Measurements from ENCODE around the gene TSPAN4. TPM values are rescaled to one million over a fixed set of nuclear protein-coding genes. Genes with fewer than 3 reads are reported as not detected.

Gene TSPAN4
- polyA plus RNA-seq, 1 donor = 27.8 TPM

- Histone ChIP-seq H3K4me3 (ENCODE audit: low read length) (peak overlapping the region; percentile 58), H3K36me3 (ENCODE audit: control insufficient read depth, insufficient read depth, low read length) (peaks cover 43% of the 10 kb centered on the region), H3K4me1 (ENCODE audit: control insufficient read depth, insufficient read depth, low read length) (peaks cover 30% of the 10 kb centered on the region), H3K27me3 (ENCODE audit: control insufficient read depth, insufficient read depth, low read length) (no peaks in the 10 kb centered on the region), H3K9me3 (ENCODE audit: control insufficient read depth, low read depth, low read length) (peaks cover 3% of the 10 kb centered on the region), H3K27ac (ENCODE audit: low read length) (peak overlapping the region; percentile 83)
- DNase-seq = peak in 1 of 2 donors; percentile 88
- WGBS (ENCODE audit: insufficient coverage, low lambda C conversion rate) = no CpG with 5 or more reads among the region's 57 CpGs
These were observed 45.2 kb upstream of the TSPAN4 start for GRCh38 chr11:797296-798092.

GRCh38 chr11:798093-798713, 44.4 kb upstream of the TSPAN4 start, which contains the start of gene SLC25A22:
SLC25A22 (minus strand) TSS chr11:798281; CDS start chr11:795006, 3,275 bp downstream.
- Histone ChIP-seq H3K4me3 (ENCODE audit: low read length) (peak within 1 kb of the TSS; percentile 58), H3K27ac (ENCODE audit: low read length) (peak within 1 kb of the TSS; percentile 83), H3K36me3 (ENCODE audit: control insufficient read depth, insufficient read depth, low read length) (peaks cover 45% of the 10 kb centered on the region), H3K27me3 (ENCODE audit: control insufficient read depth, insufficient read depth, low read length) (no peaks in the 10 kb centered on the region), H3K4me1 (ENCODE audit: control insufficient read depth, insufficient read depth, low read length) (peaks cover 30% of the 10 kb centered on the region), H3K9me3 (ENCODE audit: control insufficient read depth, low read depth, low read length) (peaks cover 3% of the 10 kb centered on the region)
- peak; percentile 78 to 84 for DNase-seq
- WGBS (ENCODE audit: insufficient coverage, low lambda C conversion rate) = no CpG with 5 or more reads among the region's 69 CpGs

- H3K27ac ChIP-seq (ENCODE audit: low read length) = no peak overlapping the region
- DNase-seq = no peak
- peaks cover 34% of the 10 kb centered on the region for H3K36me3 ChIP-seq (ENCODE audit: control insufficient read depth, insufficient read depth, low read length)
- H3K9me3 ChIP-seq (ENCODE audit: control insufficient read depth, low read depth, low read length) = peaks cover 3% of the 10 kb centered on the region
- no CpG with 5 or more reads among the region's 32 CpGs for WGBS (ENCODE audit: insufficient coverage, low lambda C conversion rate)
- no peak overlapping the region for H3K4me3 ChIP-seq (ENCODE audit: low read length)
- H3K4me1 ChIP-seq (ENCODE audit: control insufficient read depth, insufficient read depth, low read length) = peaks cover 41% of the 10 kb centered on the region
- H3K27me3 ChIP-seq (ENCODE audit: control insufficient read depth, insufficient read depth, low read length) = no peaks in the 10 kb centered on the region
These were observed 42.9 kb upstream of the TSPAN4 start for GRCh38 chr11:799641-800316.

- Histone ChIP-seq H3K4me3 (ENCODE audit: low read length) (no peak overlapping the region), H3K27ac (ENCODE audit: low read length) (no peak overlapping the region), H3K27me3 (ENCODE audit: control insufficient read depth, insufficient read depth, low read length) (no peaks in the 10 kb centered on the region), H3K36me3 (ENCODE audit: control insufficient read depth, insufficient read depth, low read length) (peaks cover 34% of the 10 kb centered on the region), H3K4me1 (ENCODE audit: control insufficient read depth, insufficient read depth, low read length) (peaks cover 34% of the 10 kb centered on the region), H3K9me3 (ENCODE audit: control insufficient read depth, low read depth, low read length) (peaks cover 3% of the 10 kb centered on the region)
- WGBS (ENCODE audit: insufficient coverage, low lambda C conversion rate) = no CpG with 5 or more reads among the region's 30 CpGs
- no peak for DNase-seq
These were observed 42.2 kb upstream of the TSPAN4 start for GRCh38 chr11:800473-800872.

- Histone ChIP-seq H3K27ac (ENCODE audit: low read length) (no peak overlapping the region), H3K36me3 (ENCODE audit: control insufficient read depth, insufficient read depth, low read length) (peaks cover 34% of the 10 kb centered on the region), H3K4me3 (ENCODE audit: low read length) (no peak overlapping the region), H3K4me1 (ENCODE audit: control insufficient read depth, insufficient read depth, low read length) (peaks cover 28% of the 10 kb centered on the region), H3K9me3 (ENCODE audit: control insufficient read depth, low read depth, low read length) (peaks cover 3% of the 10 kb centered on the region), H3K27me3 (ENCODE audit: control insufficient read depth, insufficient read depth, low read length) (no peaks in the 10 kb centered on the region)
- no peak for DNase-seq
- WGBS (ENCODE audit: insufficient coverage, low lambda C conversion rate) = 100% methylated on average over 1 of the region's 20 CpGs
These were observed 41.4 kb upstream of the TSPAN4 start for GRCh38 chr11:801097-801780.

- no CpG with 5 or more reads among the region's 21 CpGs for WGBS (ENCODE audit: insufficient coverage, low lambda C conversion rate)
These were observed 40.5 kb upstream of the TSPAN4 start for GRCh38 chr11:802018-802617.

GRCh38 chr11:802693-803466, 39.8 kb upstream of the TSPAN4 start:
- DNase-seq = no peak
- H3K4me3 ChIP-seq (ENCODE audit: low read length) = no peak overlapping the region
- peaks cover 18% of the 10 kb centered on the region for H3K4me1 ChIP-seq (ENCODE audit: control insufficient read depth, insufficient read depth, low read length)
- WGBS (ENCODE audit: insufficient coverage, low lambda C conversion rate) = no CpG with 5 or more reads among the region's 28 CpGs
- peaks cover 34% of the 10 kb centered on the region for H3K36me3 ChIP-seq (ENCODE audit: control insufficient read depth, insufficient read depth, low read length)
- no peaks in the 10 kb centered on the region for H3K27me3 ChIP-seq (ENCODE audit: control insufficient read depth, insufficient read depth, low read length)
- H3K27ac ChIP-seq (ENCODE audit: low read length) = no peak overlapping the region
- peaks cover 3% of the 10 kb centered on the region for H3K9me3 ChIP-seq (ENCODE audit: control insufficient read depth, low read depth, low read length)

More at GRCh38 chr11:802018-802617, 40.5 kb upstream of the TSPAN4 start:
- no peak for DNase-seq
- Histone ChIP-seq H3K36me3 (ENCODE audit: control insufficient read depth, insufficient read depth, low read length) (peaks cover 34% of the 10 kb centered on the region), H3K9me3 (ENCODE audit: control insufficient read depth, low read depth, low read length) (peaks cover 3% of the 10 kb centered on the region), H3K27ac (ENCODE audit: low read length) (no peak overlapping the region), H3K4me3 (ENCODE audit: low read length) (no peak overlapping the region), H3K4me1 (ENCODE audit: control insufficient read depth, insufficient read depth, low read length) (peaks cover 19% of the 10 kb centered on the region), H3K27me3 (ENCODE audit: control insufficient read depth, insufficient read depth, low read length) (no peaks in the 10 kb centered on the region)

GRCh38 chr11:803467-803742, 39.2 kb upstream of the TSPAN4 start:
- Histone ChIP-seq H3K27me3 (ENCODE audit: control insufficient read depth, insufficient read depth, low read length) (no peaks in the 10 kb centered on the region), H3K27ac (ENCODE audit: low read length) (no peak overlapping the region), H3K4me1 (ENCODE audit: control insufficient read depth, insufficient read depth, low read length) (peaks cover 19% of the 10 kb centered on the region), H3K4me3 (ENCODE audit: low read length) (no peak overlapping the region), H3K36me3 (ENCODE audit: control insufficient read depth, insufficient read depth, low read length) (peaks cover 34% of the 10 kb centered on the region), H3K9me3 (ENCODE audit: control insufficient read depth, low read depth, low read length) (peaks cover 3% of the 10 kb centered on the region)
- no CpG with 5 or more reads among the region's 8 CpGs for whole genome bisulfite sequencing (ENCODE audit: insufficient coverage, low lambda C conversion rate)
- no peak for DNase-seq

- WGBS (ENCODE audit: insufficient coverage, low lambda C conversion rate) = no CpG with 5 or more reads among the region's 26 CpGs
- Histone ChIP-seq H3K4me1 (ENCODE audit: control insufficient read depth, insufficient read depth, low read length) (peaks cover 21% of the 10 kb centered on the region), H3K27ac (ENCODE audit: low read length) (no peak overlapping the region), H3K36me3 (ENCODE audit: control insufficient read depth, insufficient read depth, low read length) (peaks cover 32% of the 10 kb centered on the region), H3K4me3 (ENCODE audit: low read length) (peak overlapping the region; percentile 66), H3K27me3 (ENCODE audit: control insufficient read depth, insufficient read depth, low read length) (no peaks in the 10 kb centered on the region), H3K9me3 (ENCODE audit: control insufficient read depth, low read depth, low read length) (peaks cover 3% of the 10 kb centered on the region)
- no peak for DNase-seq
These were observed 38.7 kb upstream of the TSPAN4 start for GRCh38 chr11:803770-804598.

Measured in large intestine (tissue), 3 donors.